HG02970 (cell line): Measurements from ENCODE around the gene PGC.

ENCODE experiments used
- ATAC-seq: cut with Tn5 transposase; IDR thresholded peaks from one replicate; pipeline ENCODE4 v1.9.1; 2021; ENCODE audit warnings: mild to moderate bottlenecking, moderate library complexity, moderate number of reproducible peaks; ENCODE audit not compliant: unreplicated experiment, low FRiP score

Gene PGC

DNA sequence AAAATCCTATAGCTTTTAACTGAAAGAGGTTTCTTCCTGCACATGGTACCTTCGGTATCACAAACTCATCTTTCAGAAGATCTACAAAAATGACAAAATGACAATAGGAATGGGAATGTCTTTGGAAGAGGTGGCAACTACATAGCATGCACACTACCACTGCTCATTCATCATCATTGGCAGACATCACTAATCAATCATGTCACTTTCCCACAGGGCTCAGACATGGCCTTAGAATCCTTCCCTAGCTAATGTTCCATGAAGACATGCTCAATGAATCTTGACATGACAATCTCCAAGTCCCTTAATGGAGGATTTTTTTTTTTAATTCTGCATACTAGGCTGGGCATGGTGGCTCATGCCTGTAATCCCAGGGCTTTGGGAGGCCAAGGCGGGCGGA lies 3.2 kb upstream of the PGC start:
- no peak for ATAC-seq

DNA sequence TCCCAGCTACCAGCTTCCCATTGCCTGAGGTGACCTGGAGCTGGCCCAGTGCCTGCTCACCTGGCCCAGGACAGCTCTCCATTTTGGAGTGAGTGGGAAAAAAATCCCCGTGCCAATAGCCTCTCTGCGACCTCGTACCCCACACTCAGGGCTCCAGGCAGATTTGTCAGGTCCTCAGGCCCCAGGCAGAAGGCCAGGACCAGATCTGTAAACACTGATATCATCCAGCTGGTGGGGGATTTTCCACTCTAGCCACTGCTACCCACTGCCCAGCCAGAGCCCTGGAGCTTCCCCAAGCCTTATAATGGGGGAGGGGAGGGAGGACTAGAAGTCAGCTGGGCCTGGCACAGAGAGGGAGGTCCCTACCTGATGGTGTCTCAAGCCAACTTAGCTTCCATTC lies 1.3 kb upstream of the PGC start:
- ATAC-seq, result no peak

DNA sequence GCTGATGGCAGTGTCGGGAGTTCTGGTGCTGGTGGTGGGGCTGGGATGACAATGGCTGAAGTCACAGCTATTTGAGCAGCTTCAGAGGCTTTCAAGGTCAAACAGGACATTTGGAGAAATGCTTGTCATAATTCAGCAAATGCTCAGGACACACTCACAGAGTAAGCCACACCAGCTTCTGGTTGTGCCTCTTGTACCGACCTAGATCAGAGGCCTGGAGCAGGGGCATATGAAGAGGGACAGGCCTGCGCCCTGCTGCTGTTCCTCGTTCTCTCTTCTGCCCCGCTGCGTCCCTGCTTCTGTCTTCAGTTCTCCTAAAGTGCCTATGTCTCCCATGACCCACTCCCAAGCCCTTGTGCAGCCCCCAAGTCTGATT lies 893 bp upstream of the PGC start:
- ATAC-seq, result no peak

DNA sequence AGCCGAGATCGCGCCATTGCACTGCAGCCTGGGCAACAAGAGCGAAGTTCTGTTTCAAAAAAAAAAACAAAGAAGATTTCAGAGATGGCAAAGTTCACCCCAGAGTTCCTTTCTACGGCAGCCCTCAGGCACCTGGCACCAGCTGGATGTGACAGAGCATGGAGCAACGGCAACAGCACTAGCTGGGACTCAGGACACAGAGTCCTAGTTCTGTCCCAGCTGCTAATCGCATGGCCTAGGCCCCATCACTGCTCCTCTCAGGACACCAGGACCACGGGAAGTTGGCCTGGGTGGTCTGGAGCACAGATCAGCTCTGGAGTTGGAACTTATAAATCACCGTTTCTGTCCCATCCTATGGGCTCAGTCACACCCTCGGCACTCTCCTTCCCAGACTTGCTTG lies 1.1 kb downstream of the PGC start:
- no peak for ATAC-seq

DNA sequence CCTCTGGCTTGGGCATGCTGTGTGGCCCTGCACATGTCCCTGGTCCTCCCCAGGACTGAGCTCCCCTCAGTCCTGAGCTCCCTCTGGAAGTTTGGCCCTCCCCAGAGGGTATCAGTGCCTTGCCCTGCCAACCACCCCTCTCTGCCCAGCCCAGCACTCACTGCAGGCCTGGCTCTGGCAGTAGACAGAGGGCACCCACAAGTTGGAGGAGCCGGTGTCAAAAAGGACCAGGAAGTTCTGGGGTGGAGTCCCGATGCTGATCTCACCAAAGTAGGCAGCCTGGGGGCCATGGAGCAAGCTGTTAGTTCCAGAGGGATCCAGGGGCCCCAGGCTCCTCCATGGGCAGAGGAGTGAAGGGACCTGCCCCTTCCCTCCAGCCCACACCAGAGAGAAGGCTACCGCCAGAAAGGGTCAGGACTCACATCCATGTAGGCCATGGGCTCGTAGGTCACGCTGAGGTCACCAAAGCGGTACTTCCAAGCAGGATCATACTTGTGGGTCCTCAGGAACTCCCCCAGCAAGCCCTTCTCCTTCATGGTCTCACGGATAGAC lies 2.9 kb downstream of the PGC start:
- ATAC-seq, result no peak

DNA sequence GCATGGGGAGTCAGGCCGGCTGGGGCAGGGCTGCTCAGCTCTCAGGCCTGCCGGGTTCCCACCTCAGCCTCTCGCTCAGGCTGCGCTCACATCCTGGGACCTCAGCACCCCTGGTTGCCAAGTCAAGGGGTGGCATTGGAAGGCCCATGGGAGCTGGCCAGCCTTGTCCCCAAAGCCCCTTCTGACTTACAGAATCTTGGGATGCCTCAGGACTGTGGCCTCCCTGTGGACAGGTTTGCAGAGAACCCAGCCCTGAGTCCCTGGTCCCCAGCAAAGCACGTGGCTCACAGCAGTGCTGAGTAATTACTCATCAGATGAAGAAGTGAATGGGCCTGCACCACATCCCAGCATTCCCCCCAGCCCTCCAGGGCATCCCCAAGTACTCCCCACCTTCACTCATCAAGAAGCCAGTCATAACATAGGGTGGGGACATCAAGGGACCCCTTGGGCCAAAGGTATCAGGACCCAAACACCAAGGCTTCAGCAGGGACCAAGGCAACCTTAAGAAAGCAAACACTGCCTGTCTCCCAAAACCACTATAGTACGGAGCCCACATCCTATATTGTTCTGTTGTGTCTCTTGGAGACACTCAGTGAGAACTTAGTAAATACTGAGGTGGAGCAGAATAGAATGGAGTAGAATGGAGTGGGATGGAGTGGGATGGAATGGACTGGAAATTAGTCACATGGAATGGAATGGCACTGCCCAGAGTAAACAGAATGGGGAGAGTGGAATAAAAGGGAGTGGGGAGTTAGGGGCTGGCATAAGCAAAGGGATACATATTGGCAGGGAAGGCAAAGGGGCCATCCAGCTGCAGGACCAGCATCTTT lies 3.6 kb downstream of the PGC start:
- ATAC-seq, result no peak

DNA sequence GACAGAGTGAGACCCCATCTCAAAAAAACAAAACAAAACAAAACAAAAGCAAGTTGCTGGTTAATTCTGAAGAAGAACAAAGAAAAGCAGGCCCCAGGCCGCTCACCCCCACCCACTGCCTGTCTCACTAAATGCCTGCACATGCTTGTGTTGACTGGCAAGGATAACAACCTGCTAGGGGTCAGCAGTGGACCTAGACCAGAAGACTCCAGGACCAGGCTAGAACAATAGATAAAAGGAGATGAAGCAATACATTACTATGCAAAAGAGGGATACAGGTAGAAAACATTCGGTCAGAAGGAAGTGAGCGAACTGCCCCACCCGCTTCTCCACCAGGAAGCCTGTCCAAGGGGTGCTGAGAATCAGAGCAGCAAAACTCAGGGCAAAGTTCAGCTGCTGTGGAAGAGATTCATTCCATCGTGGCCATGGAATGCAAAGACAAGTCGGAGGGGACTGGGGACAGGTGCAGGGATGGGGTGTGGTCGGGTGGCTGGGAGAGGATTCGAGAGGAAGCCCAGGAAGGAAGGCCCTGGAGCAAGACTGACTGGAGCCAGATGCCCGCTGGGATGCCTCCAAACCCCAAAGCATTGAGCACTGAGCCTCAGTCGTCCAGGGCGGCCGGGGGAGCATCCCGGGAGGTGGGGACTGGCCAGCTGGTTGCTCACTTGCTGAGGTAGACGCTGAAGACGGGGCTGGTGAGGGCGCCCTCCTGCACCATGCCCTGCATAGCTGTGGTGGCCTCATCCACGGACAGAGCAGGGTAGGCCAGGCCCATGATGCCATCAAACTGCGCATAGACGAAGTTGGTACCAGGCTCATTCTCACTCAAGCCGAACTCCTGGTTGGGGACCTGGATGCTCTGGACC lies 5.3 kb downstream of the PGC start:
- ATAC-seq, result no peak

DNA sequence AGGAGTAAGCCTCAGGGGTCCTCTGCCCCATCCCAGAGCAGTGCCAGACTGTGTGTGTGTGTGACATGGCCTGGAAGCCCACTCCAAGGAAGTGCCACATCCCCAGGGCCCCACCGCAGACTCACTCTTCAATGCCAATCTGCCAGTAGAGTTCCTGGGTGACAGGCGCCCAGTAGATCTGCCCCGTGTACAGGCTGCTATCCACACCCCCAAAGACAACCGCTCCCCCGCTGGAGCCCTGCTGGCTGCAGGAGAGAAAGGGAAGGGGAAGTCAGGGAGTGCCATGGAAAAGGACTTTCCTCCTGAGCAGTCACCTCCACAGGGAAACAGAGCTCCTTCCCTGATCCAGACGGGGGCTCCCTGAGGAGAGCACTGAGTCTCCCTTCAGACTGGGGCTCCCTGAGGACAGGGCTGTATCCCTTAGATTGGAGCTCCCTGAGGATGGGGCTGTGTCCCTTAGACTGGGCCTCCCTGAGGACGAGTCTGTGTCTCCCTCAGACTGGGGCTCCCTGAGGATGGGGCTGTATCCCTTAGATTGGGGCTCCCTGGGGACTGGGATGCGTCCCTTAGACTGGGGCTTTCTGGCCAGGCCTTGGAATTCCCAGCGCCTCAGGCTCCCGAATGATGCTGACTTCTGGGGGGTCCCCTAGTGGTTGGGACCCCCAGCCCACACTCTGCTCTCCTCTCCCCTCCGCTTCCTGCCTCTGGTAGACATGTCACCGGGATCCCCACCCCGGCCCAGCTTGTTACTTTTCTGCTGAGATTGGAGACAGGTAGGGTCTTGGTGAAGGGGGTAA lies 6.6 kb downstream of the PGC start:
- ATAC-seq, result no peak

DNA sequence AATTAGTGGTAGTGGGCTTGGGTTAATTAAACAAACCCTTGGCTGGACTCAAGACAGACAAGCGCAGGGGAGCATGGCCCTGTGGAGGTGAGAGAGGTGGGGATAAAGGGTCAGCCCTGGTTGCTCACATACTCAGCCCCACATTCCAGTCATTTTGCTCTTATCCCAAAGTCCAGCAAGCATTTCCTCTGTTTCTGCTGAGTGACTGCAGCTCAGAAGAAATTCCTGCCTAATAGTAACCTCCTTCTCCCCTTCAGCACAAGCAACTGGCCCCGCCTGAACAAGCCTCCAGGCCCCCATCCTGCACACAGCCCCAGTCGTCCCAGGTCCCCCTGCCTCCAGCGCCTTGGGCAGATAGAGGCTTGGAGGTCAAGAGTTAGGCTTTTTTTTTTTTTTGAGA lies 8.2 kb downstream of the PGC start:
- no peak for ATAC-seq

DNA sequence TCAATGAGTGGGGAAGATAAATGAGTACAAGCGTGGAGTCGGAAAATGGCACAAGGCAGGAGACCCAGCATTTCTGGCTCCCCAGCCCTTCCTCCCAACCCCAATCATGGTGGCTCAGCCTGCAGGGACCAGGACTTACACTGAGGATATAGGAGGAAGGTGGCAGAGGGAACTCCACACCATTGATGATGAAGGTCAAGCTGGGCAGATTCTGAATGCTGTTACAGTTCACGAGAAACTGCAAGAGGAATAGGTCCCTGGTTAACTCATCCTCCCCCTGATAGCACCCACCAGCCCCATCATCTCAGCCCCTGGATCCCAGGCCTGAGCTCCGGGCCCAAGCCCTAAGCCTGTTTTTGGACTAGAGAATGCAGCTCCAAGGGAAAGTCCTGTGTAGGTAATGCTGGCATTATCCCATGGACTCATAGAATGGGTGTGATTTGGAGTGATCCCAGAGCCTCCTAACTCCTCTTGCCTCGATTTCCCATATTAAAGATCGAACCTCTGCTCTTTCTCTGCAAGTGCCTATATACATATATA lies 9.5 kb downstream of the PGC start:
- no peak for ATAC-seq

DNA sequence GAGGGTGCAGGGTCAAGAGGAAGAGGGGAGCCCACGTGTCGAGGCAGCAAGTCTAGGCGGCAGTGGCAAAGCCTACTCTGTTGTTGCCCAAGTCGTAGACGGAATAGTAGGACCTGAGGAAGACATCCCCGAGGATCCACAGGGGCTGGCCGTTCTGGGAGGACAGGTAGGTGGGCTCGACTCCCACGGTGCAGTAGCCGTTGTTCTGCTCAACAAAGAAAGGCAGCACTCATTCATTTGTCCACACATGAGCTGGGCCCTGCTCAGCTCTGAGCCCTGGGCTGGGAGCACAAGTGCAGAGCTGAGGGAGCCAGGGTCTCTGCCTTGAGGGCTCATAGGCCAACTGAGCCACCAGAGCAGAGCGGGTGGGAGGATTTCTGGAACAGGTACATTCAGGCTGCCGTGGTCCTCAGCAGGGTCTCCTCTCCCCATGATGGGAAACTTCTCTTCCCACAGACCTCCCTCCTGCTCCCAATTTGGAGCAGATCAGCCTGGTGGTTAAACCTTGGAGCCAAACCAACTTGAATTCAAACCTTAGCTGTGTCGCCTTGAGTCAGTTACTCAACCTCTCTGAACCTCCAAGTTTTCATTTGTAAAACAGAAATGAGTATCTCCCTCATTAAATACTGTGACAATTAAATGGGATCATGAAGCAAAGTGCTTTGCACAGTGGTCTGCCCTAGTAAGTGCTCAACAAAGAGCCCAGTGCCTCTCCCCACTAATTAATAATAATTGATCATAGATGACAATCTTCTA lies 10.2 kb downstream of the PGC start:
- ATAC-seq, result no peak

DNA sequence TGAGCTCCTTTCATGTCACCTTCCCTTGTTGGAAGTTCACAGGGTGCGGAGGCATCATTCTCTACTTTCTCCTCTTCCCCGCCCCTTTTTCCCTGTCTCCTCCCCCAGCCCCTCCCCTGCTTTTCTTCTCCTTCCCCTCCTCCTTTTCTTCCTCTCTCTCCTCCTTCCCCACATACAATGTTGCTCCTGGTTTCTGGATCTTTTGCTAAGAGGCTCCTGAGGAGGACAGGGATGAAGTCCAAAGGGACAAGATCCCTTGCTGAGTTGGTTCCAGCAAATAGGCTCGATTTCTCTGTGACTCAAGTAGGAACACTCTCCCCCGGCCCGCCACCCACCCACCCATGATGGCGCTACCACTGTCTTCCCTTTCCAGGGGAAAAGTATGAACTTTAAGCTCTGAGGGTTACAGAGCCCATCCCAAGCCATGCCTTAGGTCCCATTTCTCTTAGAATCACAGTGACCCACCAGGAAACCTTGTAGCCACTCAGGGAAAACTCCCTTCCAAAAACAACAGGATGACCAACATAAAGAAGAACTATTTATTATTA lies 10.9 kb downstream of the PGC start:
- ATAC-seq, result no peak

DNA sequence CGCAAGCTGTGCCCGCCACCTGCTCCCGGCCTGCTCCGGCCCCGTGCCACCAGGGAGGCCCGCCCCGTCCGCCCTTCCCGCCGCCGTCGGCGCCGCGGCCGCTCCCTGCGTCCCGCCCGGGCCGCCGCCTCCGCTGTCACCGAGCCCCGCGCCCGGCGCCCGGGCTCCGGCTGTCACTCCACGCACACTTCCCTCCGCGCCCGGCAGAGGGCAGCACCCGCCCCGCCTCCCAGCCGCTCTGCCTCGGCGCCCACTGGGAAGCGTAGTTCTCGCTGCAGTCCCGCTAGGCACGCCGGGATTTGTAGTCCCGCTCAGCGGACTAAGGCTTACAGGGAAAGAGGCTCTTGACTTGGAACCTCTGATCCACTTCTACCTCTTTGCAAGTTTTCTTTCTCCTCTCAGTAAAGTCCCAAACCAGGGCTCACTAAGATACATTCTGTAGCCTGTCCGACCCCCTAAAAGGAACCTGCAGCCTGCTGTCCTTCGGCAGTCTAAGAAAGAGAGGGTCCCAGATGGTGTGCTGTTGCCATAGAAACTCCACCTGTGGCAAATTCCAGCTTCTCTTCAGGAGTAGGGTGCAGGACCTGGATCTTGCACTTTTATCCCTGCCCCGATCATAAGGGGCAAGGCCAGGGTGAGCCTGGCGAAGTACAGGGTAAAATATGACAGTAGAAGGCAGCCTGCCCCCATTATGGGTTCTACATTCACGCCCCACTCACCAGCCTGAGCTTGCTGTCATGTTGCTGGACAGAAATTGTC lies 11.6 kb downstream of the PGC start, which contains the start of gene TFEB:
Gene TFEB (minus strand): TSS at position 182 of the 759 bp plus-strand sequence. CDS start 44,395 bp downstream, outside the sequence.
- peak; percentile 44 for ATAC-seq

DNA sequence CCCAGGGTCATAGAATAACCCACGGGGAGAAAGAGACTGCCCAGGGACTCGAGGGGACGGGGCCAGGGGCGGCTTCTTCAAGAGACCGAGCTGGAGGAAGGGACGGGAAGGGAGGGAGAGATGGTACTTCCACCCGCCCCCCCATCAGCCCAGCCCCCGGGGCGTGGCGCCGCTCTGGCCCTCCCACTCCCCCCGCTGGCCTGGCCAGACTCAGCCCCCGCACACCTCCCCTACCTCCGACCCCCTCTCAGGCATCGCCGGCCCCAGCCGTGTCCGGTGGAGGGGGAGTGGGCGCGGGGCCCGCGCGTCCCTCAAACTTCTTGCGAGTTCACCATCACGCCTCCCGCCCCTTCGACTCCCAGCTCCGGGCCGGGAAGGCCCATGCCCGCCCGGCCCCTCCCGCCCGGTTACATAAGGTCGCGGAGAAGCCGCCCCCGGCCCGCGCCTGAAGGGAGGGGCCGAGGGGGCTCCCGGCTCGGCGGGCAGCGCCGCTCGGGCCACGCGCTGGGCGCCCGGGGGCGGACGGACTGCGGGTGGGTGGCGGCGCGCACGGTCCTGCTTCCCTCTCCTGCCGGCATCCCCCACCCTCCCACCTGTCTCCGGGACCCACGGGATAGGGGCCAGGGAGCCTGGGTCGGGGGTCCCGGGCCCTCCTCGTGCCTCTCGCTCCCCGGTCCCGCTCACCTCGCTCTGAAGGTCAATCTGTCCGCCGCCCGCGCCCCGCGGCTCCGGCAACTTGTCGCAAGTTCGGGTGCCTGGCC lies 12.4 kb downstream of the PGC start:
- peak; percentile 20 for ATAC-seq

DNA sequence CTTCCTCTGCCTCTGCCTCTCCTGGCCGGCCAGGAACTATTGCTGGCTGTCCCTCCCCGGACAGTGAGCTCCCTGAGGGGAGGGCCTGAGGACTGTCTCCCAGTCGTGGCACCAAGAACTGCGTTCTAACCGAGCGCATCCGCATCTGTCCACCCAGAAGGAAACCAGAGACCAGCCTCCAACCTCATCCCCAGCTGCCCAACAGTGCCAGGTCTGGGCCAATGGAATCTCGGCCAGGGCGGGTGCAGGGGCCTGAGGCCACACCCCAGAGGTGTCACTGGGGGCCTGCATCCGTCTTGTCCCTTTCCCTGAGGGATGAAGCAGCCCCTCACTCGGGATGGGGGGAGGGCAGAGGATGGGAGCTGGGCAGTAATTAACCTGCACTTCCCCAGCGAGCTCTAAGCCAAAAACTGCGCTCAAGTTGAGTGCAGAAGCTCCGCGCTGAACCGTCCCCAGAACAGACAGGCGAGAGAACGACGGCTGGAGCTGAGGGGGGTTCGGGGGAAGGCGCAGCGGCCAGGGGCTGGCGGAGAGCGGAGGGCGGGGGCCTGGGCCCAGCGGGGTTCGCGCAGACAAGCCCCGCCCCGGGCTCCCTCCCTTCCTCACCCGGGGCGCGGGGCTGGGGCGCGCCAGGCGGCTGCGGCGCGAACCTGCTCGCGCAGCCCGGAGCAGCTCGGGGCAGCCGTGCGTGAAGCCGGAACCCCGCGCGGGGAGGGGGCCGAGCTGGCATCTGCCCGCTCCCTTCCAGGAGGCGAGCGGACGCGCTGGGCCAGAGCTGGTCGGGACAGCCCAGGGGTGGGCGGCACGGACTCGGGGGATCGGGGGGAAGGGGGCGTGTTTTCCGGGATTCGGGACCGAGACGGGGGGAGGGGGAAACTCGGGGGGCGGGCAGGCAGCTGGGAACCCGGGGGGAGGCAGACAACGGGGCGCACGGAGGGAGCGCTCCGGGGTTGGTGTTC lies 13.2 kb downstream of the PGC start:
- peak; percentile 45 for ATAC-seq

DNA sequence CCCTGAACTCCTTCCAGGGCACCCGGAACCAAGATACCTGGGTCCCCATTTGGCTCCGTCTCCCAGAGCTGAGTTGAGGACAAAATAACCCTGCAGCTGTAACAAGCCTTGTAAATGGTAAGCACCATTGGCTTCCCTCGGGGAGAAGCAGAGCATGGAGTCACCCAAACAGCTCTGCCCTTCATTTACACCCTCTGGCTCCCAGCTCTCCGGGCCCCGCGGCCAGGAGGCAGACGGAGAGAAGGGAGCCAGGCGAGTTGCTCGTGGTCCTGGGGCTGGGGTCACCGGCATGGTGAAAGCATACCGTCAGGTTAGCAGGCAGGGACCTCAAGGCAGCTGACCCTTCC lies 13.9 kb downstream of the PGC start:
- no peak for ATAC-seq
